HG03045 (cell line): ENCODE measurements around the gene CAMKMT.

Experiments
- ATAC-seq: cut with Tn5 transposase; IDR thresholded peaks from one replicate; pipeline ENCODE4 v1.9.1; 2021; ENCODE audit warnings: mild to moderate bottlenecking, moderate library complexity; ENCODE audit not compliant: unreplicated experiment

The CAMKMT gene

DNA sequence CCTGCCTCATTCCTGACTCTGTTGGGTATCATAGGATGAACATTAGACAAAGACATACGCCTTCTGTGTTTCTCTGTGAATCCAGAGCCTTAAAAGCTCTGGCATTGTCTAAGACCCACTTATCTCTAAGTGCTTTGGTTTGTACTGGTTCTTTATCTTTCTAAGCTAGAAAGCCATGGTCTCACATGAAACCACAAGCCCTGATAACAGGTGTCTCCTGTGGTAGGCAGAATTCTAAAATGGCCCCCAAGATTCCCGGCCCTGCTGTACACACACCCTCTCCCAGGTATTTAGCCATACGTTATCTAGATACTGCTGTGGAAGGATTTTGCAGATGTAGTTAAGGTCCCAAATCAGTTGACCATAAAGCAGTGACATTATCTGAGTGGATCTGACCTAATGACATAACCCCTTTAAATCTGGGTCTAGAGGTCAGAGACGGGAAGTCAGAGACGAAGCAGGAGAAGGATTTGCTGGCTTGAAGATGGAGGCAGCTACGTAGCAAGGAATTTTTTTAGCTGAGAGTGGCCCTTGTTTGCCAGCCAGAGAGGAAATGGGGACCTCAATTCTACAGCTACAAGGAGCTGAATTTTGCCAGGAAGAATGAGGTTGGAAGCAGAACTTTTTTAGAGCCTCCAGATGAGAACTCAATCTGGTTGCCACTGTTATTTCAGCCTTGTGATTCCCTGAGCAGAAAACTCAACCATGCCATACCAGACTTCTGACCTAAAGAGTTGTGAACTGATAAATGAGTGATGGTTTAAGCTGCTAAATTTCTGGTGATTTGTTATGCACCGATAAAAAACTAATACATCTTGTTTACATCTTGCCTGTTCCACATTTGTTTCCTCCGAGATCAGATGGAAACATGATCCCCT lies 186.7 kb downstream of the CAMKMT start:
- ATAC-seq = no peak

DNA sequence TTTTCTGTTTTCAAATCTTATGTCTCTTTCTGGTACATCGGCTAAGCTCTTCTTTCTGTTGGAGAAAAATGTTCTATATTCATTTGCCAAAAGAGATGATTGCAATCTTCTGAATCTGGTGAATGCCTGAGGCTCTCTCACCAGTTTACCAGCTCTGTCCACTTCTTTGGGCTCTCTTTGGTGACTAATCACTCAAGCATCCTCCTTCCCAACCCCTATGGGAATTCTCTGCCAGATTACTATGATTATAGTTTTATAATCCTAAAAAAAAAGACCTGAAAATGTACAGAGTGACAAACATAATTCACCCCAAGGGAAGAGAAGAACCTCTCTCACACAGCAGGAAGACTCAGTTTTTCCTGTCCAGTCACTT lies 187.3 kb downstream of the CAMKMT start:
- ATAC-seq = no peak

- no peak for ATAC-seq
Observed at GRCh38 chr2:44549856-44550255, 188.1 kb downstream of the CAMKMT start.

DNA sequence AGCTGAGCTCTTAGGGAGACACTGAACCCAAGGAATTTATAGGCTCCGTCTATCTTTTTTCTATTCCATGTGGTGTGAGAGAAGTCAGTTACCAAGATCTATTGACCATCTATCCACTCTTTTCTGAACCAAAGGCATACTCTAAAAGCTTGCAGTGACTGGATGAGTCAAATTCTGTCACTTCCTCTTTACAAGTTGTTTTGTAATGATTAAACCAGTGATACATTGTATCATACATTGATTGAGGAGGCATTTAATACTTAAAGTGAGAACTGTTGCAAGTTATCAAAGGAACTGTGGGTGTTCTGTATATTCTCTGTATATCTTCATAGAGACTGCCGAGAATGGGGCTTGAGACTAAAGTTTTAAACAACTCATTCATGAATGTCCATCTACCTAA lies 188.8 kb downstream of the CAMKMT start:
- ATAC-seq = no peak

GRCh38 chr2:44551497-44551896 lies 189.8 kb downstream of the CAMKMT start:
- ATAC-seq = no peak

DNA sequence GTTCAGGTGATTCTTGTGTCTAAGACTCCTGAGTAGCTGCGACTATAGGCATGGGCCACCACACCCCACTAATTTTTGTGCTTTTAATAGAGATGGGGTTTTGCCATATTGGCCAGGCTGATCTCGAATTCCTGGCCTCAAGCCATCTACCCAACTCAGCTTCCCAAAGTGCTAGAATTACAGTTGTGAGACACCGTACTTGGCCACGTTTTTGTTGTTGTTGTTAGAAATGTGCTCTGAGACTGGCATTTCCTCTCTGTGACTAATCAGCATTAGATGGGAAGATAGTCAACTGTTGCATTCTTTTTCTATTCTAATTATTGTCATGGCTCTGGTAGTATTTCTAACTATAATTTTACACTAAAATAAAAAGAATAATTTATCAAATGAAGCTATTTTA lies 191.7 kb downstream of the CAMKMT start:
- ATAC-seq = no peak

DNA sequence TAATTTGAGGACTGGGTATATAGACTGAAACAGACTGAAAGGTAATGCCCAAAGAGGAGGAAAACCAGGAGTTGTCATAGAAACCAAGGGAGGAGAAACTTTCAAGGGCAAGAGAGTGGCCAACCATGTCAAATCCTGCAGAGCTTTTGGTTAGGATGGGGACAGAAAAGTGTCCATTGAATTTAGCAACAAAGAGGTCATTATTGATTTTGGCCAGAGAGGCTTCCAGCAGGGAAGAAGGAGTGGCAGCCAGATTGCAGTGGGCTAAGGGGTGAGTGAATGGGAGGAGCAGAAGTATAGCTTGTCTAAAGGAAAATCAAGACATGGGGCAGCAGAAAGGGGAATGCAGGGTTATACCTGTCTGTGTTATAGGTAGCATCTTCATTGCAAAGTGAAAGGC lies 194.0 kb downstream of the CAMKMT start:
- ATAC-seq = no peak

GRCh38 chr2:44559108-44559507 lies 197.4 kb downstream of the CAMKMT start:
- ATAC-seq = no peak

DNA sequence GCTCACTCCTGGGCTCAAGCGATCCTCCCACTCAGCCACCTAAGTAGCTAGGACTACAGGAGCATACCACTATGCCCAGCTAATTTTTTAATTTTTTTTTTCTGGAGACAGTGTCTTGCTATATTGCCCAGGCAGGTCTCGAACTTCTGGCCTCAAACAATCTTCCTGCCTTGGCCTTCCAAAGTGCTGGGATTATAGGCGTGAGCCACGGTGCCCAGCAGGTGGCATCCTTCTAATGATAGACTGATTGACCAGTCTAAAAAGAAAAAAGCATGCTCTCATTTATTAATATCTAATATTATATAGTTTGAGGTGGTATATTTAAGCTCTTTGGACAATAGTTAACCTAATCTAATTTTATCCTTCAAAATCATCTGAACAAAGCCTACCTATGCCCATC lies 198.6 kb downstream of the CAMKMT start:
- no peak for ATAC-seq

GRCh38 chr2:44560941-44561340 lies 199.2 kb downstream of the CAMKMT start:
- no peak for ATAC-seq

GRCh38 chr2:44562737-44563136 lies 201.0 kb downstream of the CAMKMT start:
- ATAC-seq = no peak

DNA sequence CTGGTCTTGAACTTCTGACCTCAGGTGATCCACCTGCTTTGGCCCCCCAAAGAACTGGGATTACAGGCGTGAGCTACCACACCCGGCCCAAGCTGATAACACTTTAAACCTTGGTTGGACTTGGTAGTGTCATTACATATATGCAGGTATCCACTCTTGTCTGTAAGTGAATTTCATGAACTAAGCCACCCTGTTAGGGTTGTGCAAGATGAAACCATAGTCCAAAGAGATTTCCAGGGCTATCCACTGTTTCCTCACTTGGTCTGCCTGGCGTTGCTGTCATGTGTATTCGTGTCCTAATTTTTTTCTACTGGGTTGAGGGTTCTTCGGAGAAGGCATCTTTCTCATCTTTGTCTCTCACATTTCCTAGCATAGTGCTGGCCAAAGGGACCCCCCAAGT lies 203.0 kb downstream of the CAMKMT start:
- no peak for ATAC-seq

GRCh38 chr2:44566059-44566458 lies 204.3 kb downstream of the CAMKMT start:
- ATAC-seq = no peak

- ATAC-seq = no peak
Observed at GRCh38 chr2:44569491-44569890, 207.7 kb downstream of the CAMKMT start.

DNA sequence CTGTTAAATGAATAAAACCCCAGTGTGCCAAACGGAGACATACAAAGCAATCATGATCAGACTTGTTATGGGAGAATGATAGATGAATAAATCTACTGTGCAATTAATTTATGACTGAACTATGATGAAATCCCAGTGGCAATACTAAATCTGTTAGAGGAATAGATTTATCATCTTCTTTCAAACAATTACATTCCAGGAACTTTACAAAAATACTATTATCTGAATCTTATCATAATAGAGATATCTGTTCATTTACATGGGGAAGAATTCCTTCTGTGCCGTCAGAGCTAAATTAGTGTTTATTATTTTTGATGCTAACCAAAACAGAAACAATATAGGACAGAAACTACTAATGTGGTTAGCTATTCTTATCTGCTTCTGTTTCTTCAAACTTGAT lies 208.5 kb downstream of the CAMKMT start:
- ATAC-seq = no peak

- ATAC-seq = no peak
Observed at GRCh38 chr2:44570777-44571176, 209.0 kb downstream of the CAMKMT start.

DNA sequence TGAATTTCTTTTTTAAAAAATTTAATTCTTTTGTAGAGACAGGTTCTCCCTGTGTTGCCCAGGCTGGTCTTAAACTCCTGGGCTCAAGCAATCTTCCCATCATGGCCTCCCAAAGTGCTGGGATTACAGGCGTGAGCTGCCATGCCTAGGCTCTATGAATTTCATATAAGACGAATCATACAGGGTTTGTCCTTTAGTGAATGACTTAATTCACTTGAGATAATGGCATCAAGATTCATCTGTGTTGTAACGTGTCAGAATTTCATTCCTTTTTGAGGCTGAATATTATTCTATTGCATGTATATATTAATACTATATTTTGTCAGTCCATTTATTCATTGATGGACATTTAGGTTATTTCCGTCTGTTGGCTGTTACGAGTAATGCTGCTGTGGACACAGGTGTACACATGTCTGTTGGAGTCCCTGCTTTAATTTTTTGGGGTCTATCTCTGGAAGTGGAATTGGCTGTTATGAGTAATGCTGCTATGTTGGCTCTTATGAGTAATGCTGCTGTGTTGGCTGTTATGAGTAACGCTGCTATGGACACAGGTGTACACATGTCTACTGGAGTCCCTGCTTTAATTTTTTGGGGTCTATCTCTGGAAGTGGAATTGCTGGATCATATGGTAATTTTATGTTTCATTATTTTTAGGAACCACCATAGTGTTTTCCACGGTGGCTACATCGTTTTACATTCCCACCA lies 210.6 kb downstream of the CAMKMT start:
- ATAC-seq = no peak

DNA sequence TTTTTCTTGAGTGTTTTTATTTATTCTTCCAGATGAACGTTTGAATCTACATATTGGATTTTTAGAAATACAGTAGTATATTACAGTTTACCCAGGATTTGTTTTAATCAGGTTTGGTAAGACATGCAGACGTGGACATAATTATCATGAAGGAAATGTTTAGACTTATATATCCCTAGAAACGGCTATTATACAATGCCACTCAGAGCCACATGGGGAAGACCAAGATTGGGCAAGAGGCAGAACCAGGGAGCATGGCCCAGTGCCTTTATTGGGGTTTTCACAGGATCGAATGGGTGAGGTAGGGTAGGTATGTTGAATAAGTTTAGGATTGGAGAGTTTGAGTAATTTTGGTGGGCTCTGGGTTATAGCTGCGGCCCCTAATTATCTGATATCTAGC lies 212.2 kb downstream of the CAMKMT start:
- no peak for ATAC-seq

DNA sequence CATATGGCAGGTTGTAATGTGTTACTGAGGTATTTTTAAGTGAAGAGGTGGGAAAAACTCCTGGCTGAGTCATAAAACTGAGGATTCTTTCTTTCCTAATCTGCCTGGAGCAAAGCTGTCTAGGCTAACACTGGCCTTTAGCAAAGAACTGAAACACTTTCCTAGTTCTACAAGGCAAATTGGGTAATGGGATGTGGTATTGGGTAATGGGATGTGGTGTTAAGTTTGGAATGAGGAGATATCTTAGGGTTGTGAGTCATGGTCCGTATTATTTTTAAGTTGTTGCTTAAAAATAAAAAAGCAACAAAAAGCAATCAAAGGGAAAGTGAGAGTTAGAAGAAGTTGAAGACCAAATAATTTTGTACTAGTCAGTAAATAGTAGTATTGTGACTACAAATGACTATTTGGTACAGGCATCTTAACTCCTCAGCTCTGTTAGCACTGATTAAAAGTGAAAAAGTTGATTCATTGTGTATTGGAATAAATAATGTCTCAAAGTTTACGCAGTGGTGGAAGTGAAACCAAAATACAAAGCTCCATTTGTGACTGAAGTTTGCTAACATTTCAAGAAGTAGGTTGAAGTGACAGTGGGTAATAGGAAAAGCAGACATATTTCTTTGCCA lies 216.8 kb downstream of the CAMKMT start:
- ATAC-seq = no peak

DNA sequence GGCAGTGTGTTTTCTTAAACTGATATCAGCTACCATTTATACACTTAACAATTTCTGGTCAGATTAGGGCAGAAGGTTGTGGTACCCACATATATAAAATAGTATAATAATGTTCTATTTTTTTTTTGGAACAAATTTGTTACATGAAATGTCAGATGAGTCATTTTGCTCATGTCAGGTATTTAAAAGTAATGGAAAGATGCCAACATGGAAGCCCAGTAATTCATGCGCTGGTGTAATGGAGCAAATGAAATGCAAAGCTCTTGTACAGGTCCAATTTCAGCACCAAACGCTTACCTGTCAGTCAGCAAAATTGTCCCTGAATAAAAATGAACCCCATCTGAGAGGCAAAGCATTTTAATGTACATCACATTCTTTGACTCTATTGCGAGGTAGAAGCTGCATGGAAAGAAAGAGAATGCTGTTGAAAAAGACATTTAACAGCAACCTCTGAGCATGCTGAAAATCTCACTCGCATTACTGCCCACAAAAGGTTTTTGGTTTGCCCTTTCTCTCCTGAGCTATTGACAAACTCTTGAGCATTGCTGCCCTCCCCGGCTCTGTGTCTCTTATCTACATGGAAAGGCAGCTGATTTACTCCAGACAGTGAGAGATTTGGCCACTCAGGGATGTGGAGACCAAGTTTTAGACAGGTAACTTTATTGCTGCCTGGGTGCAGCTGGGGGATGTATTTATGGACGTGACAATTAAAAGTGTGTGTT lies 217.5 kb downstream of the CAMKMT start:
- no peak for ATAC-seq

GRCh38 chr2:44579837-44580230 lies 218.1 kb downstream of the CAMKMT start:
- no peak for ATAC-seq
